ENCODE data around the gene SYDE2.

SYDE2 gene

DNA sequence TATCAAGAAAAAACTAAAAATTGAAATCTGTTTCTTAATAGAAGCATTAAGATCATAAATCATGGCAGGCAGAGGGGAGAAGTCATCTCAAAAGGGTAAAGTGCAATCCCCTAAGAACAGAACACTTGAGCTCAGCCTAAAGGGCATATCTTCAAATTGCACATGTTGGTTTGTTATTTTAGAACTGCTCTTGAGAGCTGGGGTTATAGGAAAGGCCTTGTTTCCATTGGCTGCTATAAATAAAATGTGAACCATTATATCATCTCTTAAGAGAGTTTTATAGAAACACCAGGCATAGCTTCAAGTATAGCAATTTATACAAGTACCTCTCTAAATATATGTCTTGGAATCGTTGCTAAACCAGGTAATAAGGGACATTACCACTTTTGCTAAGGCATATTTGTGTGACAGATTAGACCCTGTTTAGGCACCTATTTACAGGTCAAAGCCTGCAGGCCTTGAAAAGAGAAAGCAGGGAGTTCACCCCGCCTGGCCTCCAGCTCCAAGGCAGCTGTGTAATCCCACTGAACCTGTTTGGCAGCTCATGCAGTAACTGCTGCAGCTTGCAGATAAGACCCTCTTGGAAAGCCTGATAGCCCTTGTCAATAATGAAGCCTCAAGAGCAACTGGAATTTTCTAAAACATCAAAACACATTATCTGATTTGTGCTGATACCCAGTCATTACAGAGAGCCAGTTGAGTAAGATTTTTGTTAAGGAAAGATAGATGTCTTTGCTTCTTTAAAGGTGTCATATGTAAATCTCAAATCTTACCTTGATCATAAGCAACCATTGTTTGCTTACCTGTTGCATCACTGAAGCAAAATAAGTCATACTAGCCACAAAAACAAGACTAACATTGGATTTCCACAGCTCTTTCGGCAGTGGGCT, 24.2 kb upstream of the SYDE2 start:
- H4K20me1 ChIP-seq (ENCODE audit: control insufficient read depth, insufficient read depth, low read depth, low read length) = no peaks in the 10 kb centered on the region
- H3K27me3 ChIP-seq (ENCODE audit: control insufficient read depth, low read length) = peaks cover 25% of the 10 kb centered on the region
- no peaks in the 10 kb centered on the region for H3K79me2 ChIP-seq (ENCODE audit: control insufficient read depth, low read length)
- TF ChIP-seq, protein P1, sequence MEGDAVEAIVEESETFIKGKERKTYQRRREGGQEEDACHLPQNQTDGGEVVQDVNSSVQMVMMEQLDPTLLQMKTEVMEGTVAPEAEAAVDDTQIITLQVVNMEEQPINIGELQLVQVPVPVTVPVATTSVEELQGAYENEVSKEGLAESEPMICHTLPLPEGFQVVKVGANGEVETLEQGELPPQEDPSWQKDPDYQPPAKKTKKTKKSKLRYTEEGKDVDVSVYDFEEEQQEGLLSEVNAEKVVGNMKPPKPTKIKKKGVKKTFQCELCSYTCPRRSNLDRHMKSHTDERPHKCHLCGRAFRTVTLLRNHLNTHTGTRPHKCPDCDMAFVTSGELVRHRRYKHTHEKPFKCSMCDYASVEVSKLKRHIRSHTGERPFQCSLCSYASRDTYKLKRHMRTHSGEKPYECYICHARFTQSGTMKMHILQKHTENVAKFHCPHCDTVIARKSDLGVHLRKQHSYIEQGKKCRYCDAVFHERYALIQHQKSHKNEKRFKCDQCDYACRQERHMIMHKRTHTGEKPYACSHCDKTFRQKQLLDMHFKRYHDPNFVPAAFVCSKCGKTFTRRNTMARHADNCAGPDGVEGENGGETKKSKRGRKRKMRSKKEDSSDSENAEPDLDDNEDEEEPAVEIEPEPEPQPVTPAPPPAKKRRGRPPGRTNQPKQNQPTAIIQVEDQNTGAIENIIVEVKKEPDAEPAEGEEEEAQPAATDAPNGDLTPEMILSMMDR (IDR thresholded peaks at IDR 0.05; ENCODE audit: low read depth, low read length, poor library complexity, severe bottlenecking) = no peak
- TF ChIP-seq EZH2phosphoT487 (IDR thresholded peaks at IDR 0.05; ENCODE audit: borderline replicate concordance, low read length) = no peak
- H3K4me2 ChIP-seq (ENCODE audit: low read length) = no peak overlapping the region
- no peak overlapping the region for H3K27ac ChIP-seq (ENCODE audit: low read depth, low read length)
- H3K9me3 ChIP-seq (ENCODE audit: control insufficient read depth, insufficient read depth, low read length) = no peaks in the 10 kb centered on the region
- no peaks in the 10 kb centered on the region for H3K36me3 ChIP-seq (ENCODE audit: control insufficient read depth, low read length)
- no peaks in the 10 kb centered on the region for H3F3A ChIP-seq (ENCODE audit: control insufficient read depth, insufficient read depth)
- no peaks in the 10 kb centered on the region for H3K4me1 ChIP-seq (ENCODE audit: control insufficient read depth, low read length)
- H3K4me3 ChIP-seq (ENCODE audit: low read length) = no peak overlapping the region
- H3K9me2 ChIP-seq (replicated peaks; ENCODE audit: control insufficient read depth, low read length) = no peaks in the 10 kb centered on the region

DNA sequence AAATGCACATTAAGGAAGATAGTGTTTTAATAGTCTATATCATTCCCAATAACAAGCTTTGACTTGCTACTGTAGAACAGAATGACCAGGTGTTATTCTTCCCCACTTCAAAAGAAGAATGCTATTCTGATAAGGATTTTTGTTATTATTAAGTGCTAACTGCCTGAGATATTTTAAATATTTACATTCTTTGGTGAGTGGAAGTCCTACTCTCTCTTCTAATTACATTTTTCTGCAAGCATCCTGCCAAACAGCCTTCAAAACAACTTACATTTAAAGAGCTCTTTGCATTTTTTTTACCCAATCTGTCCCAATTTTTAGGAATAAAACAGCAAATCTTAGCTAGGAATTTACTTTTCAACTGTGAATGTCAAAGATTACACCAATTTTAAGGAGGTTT, 23.5 kb upstream of the SYDE2 start:
- H3K9me2 ChIP-seq (replicated peaks; ENCODE audit: control insufficient read depth, low read length) = no peaks in the 10 kb centered on the region
- no peak overlapping the region for H3K4me2 ChIP-seq (ENCODE audit: low read length)
- no peaks in the 10 kb centered on the region for H3K79me2 ChIP-seq (ENCODE audit: control insufficient read depth, low read length)
- H3K27me3 ChIP-seq (ENCODE audit: control insufficient read depth, low read length) = peaks cover 31% of the 10 kb centered on the region
- TF ChIP-seq, protein P1 (IDR thresholded peaks at IDR 0.05; ENCODE audit: low read depth, low read length, poor library complexity, severe bottlenecking) = no peak
- TF ChIP-seq EZH2phosphoT487 (IDR thresholded peaks at IDR 0.05; ENCODE audit: borderline replicate concordance, low read length) = no peak
- no peaks in the 10 kb centered on the region for H3K36me3 ChIP-seq (ENCODE audit: control insufficient read depth, low read length)
- no peak overlapping the region for H3K4me3 ChIP-seq (ENCODE audit: low read length)
- no peaks in the 10 kb centered on the region for H4K20me1 ChIP-seq (ENCODE audit: control insufficient read depth, insufficient read depth, low read depth, low read length)
- no peaks in the 10 kb centered on the region for H3F3A ChIP-seq (ENCODE audit: control insufficient read depth, insufficient read depth)
- no peaks in the 10 kb centered on the region for H3K4me1 ChIP-seq (ENCODE audit: control insufficient read depth, low read length)
- H3K27ac ChIP-seq (ENCODE audit: low read depth, low read length) = no peak overlapping the region
- H3K9me3 ChIP-seq (ENCODE audit: control insufficient read depth, insufficient read depth, low read length) = no peaks in the 10 kb centered on the region

DNA sequence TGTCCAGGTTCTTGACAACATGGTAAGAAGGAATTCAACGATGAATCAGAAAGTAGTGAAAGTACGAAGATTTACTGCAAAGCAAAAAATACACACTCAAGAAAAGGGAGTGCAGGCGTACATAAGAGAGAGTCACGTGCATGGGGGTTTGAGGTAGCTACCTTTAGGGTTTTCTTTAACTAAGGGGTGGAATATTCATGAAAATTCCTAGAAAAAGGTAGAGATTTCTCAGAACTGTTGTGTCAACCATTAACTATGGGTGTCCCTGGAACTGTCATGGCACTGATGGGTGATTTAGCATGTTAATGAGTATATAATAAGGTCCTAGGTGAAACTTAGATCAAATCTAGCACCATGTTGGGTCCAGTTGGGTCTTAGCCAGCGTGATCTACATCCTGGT, 22.5 kb upstream of the SYDE2 start:
- H3F3A ChIP-seq (ENCODE audit: control insufficient read depth, insufficient read depth) = no peaks in the 10 kb centered on the region
- H4K20me1 ChIP-seq (ENCODE audit: control insufficient read depth, insufficient read depth, low read depth, low read length) = no peaks in the 10 kb centered on the region
- TF ChIP-seq, protein P1 (IDR thresholded peaks at IDR 0.05; ENCODE audit: low read depth, low read length, poor library complexity, severe bottlenecking) = no peak
- TF ChIP-seq EZH2phosphoT487 (IDR thresholded peaks at IDR 0.05; ENCODE audit: borderline replicate concordance, low read length) = no peak
- H3K4me1 ChIP-seq (ENCODE audit: control insufficient read depth, low read length) = no peaks in the 10 kb centered on the region
- H3K9me3 ChIP-seq (ENCODE audit: control insufficient read depth, insufficient read depth, low read length) = no peaks in the 10 kb centered on the region
- H3K4me3 ChIP-seq (ENCODE audit: low read length) = no peak overlapping the region
- no peak overlapping the region for H3K27ac ChIP-seq (ENCODE audit: low read depth, low read length)
- H3K27me3 ChIP-seq (ENCODE audit: control insufficient read depth, low read length) = peaks cover 35% of the 10 kb centered on the region
- no peaks in the 10 kb centered on the region for H3K9me2 ChIP-seq (replicated peaks; ENCODE audit: control insufficient read depth, low read length)
- H3K36me3 ChIP-seq (ENCODE audit: control insufficient read depth, low read length) = no peaks in the 10 kb centered on the region
- no peaks in the 10 kb centered on the region for H3K79me2 ChIP-seq (ENCODE audit: control insufficient read depth, low read length)
- H3K4me2 ChIP-seq (ENCODE audit: low read length) = no peak overlapping the region

Measured in DOHH2 (cell line).